ENCODE measurements around the gene TOR1AIP2. TPM values are rescaled to one million over a fixed set of nuclear protein-coding genes. Genes with fewer than 3 reads are reported as not detected.

The TOR1AIP2 gene
- total and polyA plus RNA-seq, 2 of the 8 experiments (the other 6 are each of a cell fraction or from before 2014, with no cell fraction given) = 12.1 to 75.2 TPM

GRCh38 chr1:179925302-179925701 is 47.7 kb upstream of the TOR1AIP2 start:
- Histone ChIP-seq H2AFZ (ENCODE audit: low read length) (no peak overlapping the region), H3K23me2 (ENCODE audit: low read depth, low read length) (no peaks in the 10 kb centered on the region), H2BK12ac (ENCODE audit: low read depth, low read length) (no peak overlapping the region), H2BK15ac (ENCODE audit: low read length) (no peak overlapping the region), H3K23ac (ENCODE audit: insufficient read length) (no peak overlapping the region), H3K4ac (replicated peaks; ENCODE audit: insufficient read length, low read depth, low read length) (no peak overlapping the region), H3K27me3 (replicated peaks in 1 of 4; ENCODE audit: control insufficient read depth in 3 of 4, extremely low read depth in 1 of 4, insufficient read depth in 3 of 4, low read length in 3 of 4) (no peaks in the 10 kb centered on the region), H3K9me3 (ENCODE audit: insufficient read depth in 2 of 2, low read depth in 1 of 2, low read length in 1 of 2) (no peaks in the 10 kb centered on the region), H2BK120ac (replicated peaks; ENCODE audit: low read depth, low read length) (no peak overlapping the region), H2AK5ac (ENCODE audit: low read depth, low read length) (no peak overlapping the region), H3K79me1 (ENCODE audit: low read depth, low read length) (no peaks in the 10 kb centered on the region), H4K5ac (ENCODE audit: insufficient read length, low read depth, low read length) (no peak overlapping the region), H3K79me2 (ENCODE audit: control insufficient read depth in 1 of 2, insufficient read depth in 2 of 2, low read length in 2 of 2) (no peaks in the 10 kb centered on the region), H3K9ac (replicated peaks in 1 of 4; ENCODE audit: extremely low read depth in 1 of 4, low read depth in 3 of 4, low read length in 3 of 4) (no peak overlapping the region), H3K4me1 (replicated peaks in 1 of 4; ENCODE audit: control insufficient read depth in 3 of 4, insufficient read depth in 4 of 4, low read length in 3 of 4) (peaks cover 0 to 12% (median 3%) of the 10 kb centered on the region in 4 experiments; a peak in 2 of 7 replicates), H3K18ac (ENCODE audit: extremely low read depth, low read length) (no peak overlapping the region), H2BK5ac (ENCODE audit: low read depth, low read length) (no peak overlapping the region), H4K8ac (ENCODE audit: extremely low read depth, insufficient read depth, low read length) (no peak overlapping the region), H2BK20ac (ENCODE audit: low read length) (no peak overlapping the region), H4K91ac (replicated peaks; ENCODE audit: insufficient read length, low read length) (no peak overlapping the region), H3K27ac (ENCODE audit: low read depth, low read length) (no peak overlapping the region), H3K14ac (ENCODE audit: insufficient read length) (no peak overlapping the region), H3K56ac (replicated peaks; ENCODE audit: insufficient read length, low read depth, low read length) (no peak overlapping the region), H3K4me2 (ENCODE audit: insufficient read depth in 1 of 2, low read depth in 2 of 2, low read length in 2 of 2) (no peak overlapping the region), H3K4me3 (ENCODE audit: extremely low read depth in 1 of 4, insufficient read depth in 2 of 4, low read depth in 3 of 4, low read length in 4 of 4) (no peak overlapping the region), H3K36me3 (ENCODE audit: control insufficient read depth in 2 of 4, insufficient read depth in 4 of 4, low read length in 3 of 4) (no peaks in the 10 kb centered on the region), H4K20me1 (replicated peaks in 1 of 2; ENCODE audit: control insufficient read depth in 1 of 2, insufficient read depth in 2 of 2, low read length in 2 of 2) (no peaks in the 10 kb centered on the region)
- DNase-seq (ENCODE audit: low read depth in 1 of 2, low spot score in 2 of 2) (no peak), FAIRE-seq (no peak)
- ChIA-PET CTCF (ENCODE audit: partially characterized antibody) (interaction anchor here (1.4 to 1.9 kb wide), 2 partner anchors 13 to 16 kb away, joined by 3 to 5 read pairs; no protein-coding TSS in a partner anchor), POLR2A (ENCODE audit: partially characterized antibody) (no interaction called here)
- TF ChIP-seq USF2 (IDR thresholded peaks at IDR 0.05; ENCODE audit: low read length) (no peak), SP2 (IDR thresholded peaks at IDR 0.05; ENCODE audit: low read length) (no peak), NRF1 (IDR thresholded peaks at IDR 0.05; ENCODE audit: low read depth, low read length) (no peak), KDM4A (IDR thresholded peaks at IDR 0.05; ENCODE audit: low read depth, low read length, severe bottlenecking) (no peak), TAF7 (optimal IDR thresholded peaks at IDR 0.05; ENCODE audit: borderline replicate concordance, low read depth, low read length) (no peak), ATF3 (IDR thresholded peaks at IDR 0.05; ENCODE audit: insufficient read depth, low read depth, low read length) (no peak), CREB1 (IDR thresholded peaks at IDR 0.05) (no peak)
- WGBS, 2 experiments (ENCODE audit: extremely low coverage in 1 of 2, insufficient coverage in 1 of 2, insufficient read length in 1 of 2, insufficient replicate concordance in 2 of 2, low coverage in 1 of 2, low lambda C conversion rate in 2 of 2, missing lambda C conversion rate in 1 of 2) = 92% methylated on average over 5 of the region's 5 CpGs; no CpG with 5 or more reads in 1 of the 2 experiments

Measured in H1 (cell line).